Measurements from ENCODE around the gene YOD1.

DNA sequence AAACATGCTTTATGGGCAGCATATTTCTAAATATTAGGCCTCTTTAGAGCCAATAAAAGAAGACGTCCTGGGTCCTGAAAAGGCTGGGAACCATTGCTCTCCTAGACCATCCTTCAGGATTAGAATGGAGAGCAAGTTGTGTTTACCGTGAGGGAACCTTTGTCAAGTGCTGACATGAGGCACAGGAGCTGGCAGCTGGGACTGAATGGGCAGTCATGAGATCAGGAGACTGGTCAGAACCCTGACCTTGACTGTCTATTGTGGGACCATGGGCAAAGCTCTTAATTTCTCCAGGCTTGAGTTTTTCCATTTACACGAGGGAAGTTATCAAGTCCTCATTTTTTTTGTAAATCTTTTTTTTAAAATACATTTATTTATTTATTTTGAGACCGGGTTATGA, 7.2 kb upstream of the YOD1 start:
- no peak for TF ChIP-seq EZH2 (IDR thresholded peaks at IDR 0.05; ENCODE audit: low read length)
- TF ChIP-seq, protein P1, sequence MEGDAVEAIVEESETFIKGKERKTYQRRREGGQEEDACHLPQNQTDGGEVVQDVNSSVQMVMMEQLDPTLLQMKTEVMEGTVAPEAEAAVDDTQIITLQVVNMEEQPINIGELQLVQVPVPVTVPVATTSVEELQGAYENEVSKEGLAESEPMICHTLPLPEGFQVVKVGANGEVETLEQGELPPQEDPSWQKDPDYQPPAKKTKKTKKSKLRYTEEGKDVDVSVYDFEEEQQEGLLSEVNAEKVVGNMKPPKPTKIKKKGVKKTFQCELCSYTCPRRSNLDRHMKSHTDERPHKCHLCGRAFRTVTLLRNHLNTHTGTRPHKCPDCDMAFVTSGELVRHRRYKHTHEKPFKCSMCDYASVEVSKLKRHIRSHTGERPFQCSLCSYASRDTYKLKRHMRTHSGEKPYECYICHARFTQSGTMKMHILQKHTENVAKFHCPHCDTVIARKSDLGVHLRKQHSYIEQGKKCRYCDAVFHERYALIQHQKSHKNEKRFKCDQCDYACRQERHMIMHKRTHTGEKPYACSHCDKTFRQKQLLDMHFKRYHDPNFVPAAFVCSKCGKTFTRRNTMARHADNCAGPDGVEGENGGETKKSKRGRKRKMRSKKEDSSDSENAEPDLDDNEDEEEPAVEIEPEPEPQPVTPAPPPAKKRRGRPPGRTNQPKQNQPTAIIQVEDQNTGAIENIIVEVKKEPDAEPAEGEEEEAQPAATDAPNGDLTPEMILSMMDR (optimal IDR thresholded peaks at IDR 0.05 in 1 of 3, IDR thresholded peaks at IDR 0.05 in 1 of 3, conservative IDR thresholded peaks at IDR 0.05 in 1 of 3; ENCODE audit: extremely low read depth in 1 of 3, insufficient read depth in 2 of 3, low read length in 3 of 3): no peak

All from keratinocyte (primary cell).